ENCODE data around the gene CSTPP1. TPM values are rescaled to one million over a fixed set of nuclear protein-coding genes. Genes with fewer than 3 reads are reported as not detected.

CSTPP1 gene
- total RNA-seq, 4 donors from 2014 or later: 13.3 to 26.4 (median 19.1) TPM

- peaks cover 0 to 5% (median 0%) of the 10 kb centered on the region in 4 donors for H3K27me3 ChIP-seq
- H3K27ac ChIP-seq (replicated peaks in 1 of 4): peak overlapping the region in 1 of 4 donors; percentile 99
- H3K36me3 ChIP-seq: peaks cover 0 to 46% (median 29%) of the 10 kb centered on the region in 4 donors
- no peaks in the 10 kb centered on the region for H3K9me3 ChIP-seq
- intact Hi-C loops (cut with DNase I): no loop called here
- H3K4me3 ChIP-seq: no peak overlapping the region
- 93% methylated on average over 30 of the region's 35 CpGs for WGBS
- peaks cover 50 to 65% (median 56%) of the 10 kb centered on the region in 4 donors for H3K4me1 ChIP-seq
- DNase-seq (ENCODE audit: extremely low spot score): no peak
- TF ChIP-seq POLR2AphosphoS5 (IDR thresholded peaks at IDR 0.05) (no peak), POLR2A (IDR thresholded peaks at IDR 0.05; ENCODE audit: low read depth) (no peak), EP300 (IDR thresholded peaks at IDR 0.05) (no peak)
- TF ChIP-seq, protein P1, sequence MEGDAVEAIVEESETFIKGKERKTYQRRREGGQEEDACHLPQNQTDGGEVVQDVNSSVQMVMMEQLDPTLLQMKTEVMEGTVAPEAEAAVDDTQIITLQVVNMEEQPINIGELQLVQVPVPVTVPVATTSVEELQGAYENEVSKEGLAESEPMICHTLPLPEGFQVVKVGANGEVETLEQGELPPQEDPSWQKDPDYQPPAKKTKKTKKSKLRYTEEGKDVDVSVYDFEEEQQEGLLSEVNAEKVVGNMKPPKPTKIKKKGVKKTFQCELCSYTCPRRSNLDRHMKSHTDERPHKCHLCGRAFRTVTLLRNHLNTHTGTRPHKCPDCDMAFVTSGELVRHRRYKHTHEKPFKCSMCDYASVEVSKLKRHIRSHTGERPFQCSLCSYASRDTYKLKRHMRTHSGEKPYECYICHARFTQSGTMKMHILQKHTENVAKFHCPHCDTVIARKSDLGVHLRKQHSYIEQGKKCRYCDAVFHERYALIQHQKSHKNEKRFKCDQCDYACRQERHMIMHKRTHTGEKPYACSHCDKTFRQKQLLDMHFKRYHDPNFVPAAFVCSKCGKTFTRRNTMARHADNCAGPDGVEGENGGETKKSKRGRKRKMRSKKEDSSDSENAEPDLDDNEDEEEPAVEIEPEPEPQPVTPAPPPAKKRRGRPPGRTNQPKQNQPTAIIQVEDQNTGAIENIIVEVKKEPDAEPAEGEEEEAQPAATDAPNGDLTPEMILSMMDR (IDR thresholded peaks at IDR 0.05): no peak
Observed at GRCh38 chr11:47180006-47180787, 243.6 kb downstream of the CSTPP1 start.

DNA sequence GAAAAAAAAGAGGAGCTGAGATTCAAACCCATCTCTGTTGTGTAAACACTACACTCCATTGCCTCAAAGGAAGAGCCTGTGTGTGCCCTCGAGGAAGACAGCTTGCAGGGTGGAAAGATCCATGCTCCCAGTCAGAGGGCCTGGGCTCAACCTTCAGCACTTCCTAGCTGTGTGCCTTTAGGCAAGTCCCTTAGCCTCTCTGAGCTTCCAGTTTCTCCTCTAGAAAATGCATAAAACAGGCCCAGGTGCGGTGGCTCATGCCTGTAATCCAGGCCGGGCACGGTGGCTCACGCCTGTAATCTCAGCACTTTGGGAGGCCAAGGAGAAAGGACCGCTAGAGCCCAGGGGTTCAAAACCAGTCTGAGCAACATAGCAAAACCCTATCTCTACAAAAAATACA is 244.7 kb downstream of the CSTPP1 start:
- DNase-seq (ENCODE audit: extremely low spot score): no peak
- Histone ChIP-seq H3K36me3 (peaks cover 0 to 43% (median 26%) of the 10 kb centered on the region in 4 donors), H3K9me3 (no peaks in the 10 kb centered on the region), H3K27me3 (peaks cover 0 to 5% (median 0%) of the 10 kb centered on the region in 4 donors), H3K4me3 (no peak overlapping the region), H3K4me1 (peaks cover 50 to 64% (median 55%) of the 10 kb centered on the region in 4 donors), H3K27ac (replicated peaks in 1 of 4) (no peak overlapping the region)
- intact Hi-C loops (cut with DNase I): no loop called here
- 85% methylated on average over 6 of the region's 6 CpGs for WGBS
- TF ChIP-seq POLR2A (IDR thresholded peaks at IDR 0.05; ENCODE audit: low read depth): no peak
- no peak for TF ChIP-seq POLR2AphosphoS5 (IDR thresholded peaks at IDR 0.05)
- TF ChIP-seq EP300 (IDR thresholded peaks at IDR 0.05): no peak
- TF ChIP-seq, protein P1 (IDR thresholded peaks at IDR 0.05): no peak

GRCh38 chr11:47182380-47182779 is 245.8 kb downstream of the CSTPP1 start:
- Histone ChIP-seq H3K4me1 (peaks cover 55 to 71% (median 62%) of the 10 kb centered on the region in 4 donors), H3K4me3 (no peak overlapping the region), H3K27ac (replicated peaks in 1 of 4) (peak overlapping the region in 1 of 4 donors; percentile 6), H3K36me3 (peaks cover 0 to 43% (median 26%) of the 10 kb centered on the region in 4 donors), H3K27me3 (peaks cover 0 to 5% (median 0%) of the 10 kb centered on the region in 4 donors), H3K9me3 (no peaks in the 10 kb centered on the region)
- TF ChIP-seq EP300 (IDR thresholded peaks at IDR 0.05) (no peak), POLR2AphosphoS5 (IDR thresholded peaks at IDR 0.05) (no peak), POLR2A (IDR thresholded peaks at IDR 0.05; ENCODE audit: low read depth) (no peak)
- TF ChIP-seq, protein P1 (IDR thresholded peaks at IDR 0.05): no peak
- no peak for DNase-seq (ENCODE audit: extremely low spot score)
- intact Hi-C loops (cut with DNase I): no loop called here
- 93% methylated on average over 12 of the region's 17 CpGs for WGBS

DNA sequence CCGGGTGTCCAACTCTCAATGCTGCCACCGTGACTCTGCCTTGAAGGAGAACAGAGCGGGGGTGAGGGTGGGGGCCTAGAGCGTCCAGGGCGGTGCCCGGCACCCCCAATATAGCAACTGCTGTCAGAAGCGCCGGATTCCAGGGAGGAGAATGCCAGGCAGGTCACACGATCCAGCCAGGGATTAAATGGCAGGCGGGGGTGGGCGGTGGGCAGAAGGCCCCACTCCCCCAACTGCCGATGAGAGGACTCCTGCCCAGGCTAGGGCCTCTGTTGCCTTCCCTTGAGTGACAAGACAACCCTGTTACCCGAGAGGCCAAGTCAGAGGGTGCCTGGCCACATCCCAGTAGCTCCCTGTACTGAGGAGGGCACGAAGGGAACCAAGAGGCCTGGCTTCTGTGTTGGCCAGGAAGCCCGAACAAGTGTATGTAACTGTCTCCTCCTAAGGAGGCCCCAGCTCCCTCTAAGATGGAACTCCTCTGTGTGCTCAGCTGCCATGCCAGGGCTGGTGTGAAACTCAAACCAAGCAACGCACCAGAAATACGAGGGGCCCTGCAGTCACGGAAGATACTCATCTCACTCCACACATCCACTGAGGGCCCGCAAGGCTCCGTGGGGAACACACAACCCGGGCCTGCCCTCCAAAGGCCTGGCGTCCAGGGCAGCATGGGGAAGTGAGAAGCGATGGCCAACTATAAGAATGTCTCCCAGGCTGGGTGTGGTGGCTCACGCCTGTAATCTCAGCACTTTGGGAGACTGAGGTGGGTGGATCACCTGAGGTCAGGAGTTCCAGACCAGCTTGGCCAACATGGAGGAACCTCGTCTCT is 246.7 kb downstream of the CSTPP1 start:
- TF ChIP-seq, protein P1 (IDR thresholded peaks at IDR 0.05): no peak
- TF ChIP-seq POLR2AphosphoS5 (IDR thresholded peaks at IDR 0.05): no peak
- no peak for TF ChIP-seq EP300 (IDR thresholded peaks at IDR 0.05)
- TF ChIP-seq POLR2A (IDR thresholded peaks at IDR 0.05; ENCODE audit: low read depth): no peak
- Histone ChIP-seq H3K4me1 (peaks cover 55 to 71% (median 62%) of the 10 kb centered on the region in 4 donors), H3K36me3 (peaks cover 0 to 43% (median 24%) of the 10 kb centered on the region in 4 donors), H3K4me3 (no peak overlapping the region), H3K27ac (replicated peaks in 1 of 4) (peak overlapping the region; percentile 6 to 97 (median 63)), H3K9me3 (no peaks in the 10 kb centered on the region), H3K27me3 (peaks cover 0 to 5% (median 0%) of the 10 kb centered on the region in 4 donors)
- intact Hi-C loops (cut with DNase I): no loop called here
- DNase-seq (ENCODE audit: extremely low spot score): no peak
- WGBS: 89% methylated on average over 19 of the region's 25 CpGs

Measured in esophagus muscularis mucosa (tissue), 4 donors.